Heart right ventricle (tissue), 16 donors: ENCODE data around the gene TPD52L2. TPM values are rescaled to one million over a fixed set of nuclear protein-coding genes. Genes with fewer than 3 reads are reported as not detected.

ENCODE experiments used
- ATAC-seq, 8 donors: fragments of 200-7000 bp; cut with Tn5 transposase; one replicate each; pipeline ENCODE4 v1.9.1; 2020; ENCODE audit warnings: mild to moderate bottlenecking in 8 of 8, moderate library complexity in 8 of 8, moderate number of reproducible peaks in 1 of 8
- DNase-seq, 2 donors: peaks; one replicate each; pipeline ENCODE4 v3.0.0-alpha.2; 2020
- H3K27ac ChIP-seq, 10 donors: fragments of 200-600 bp; sonication (generic) in 2 of 10; one replicate each; pipeline versions ENCODE4 v1.5.0 to v1.8.0; 2020 to 2022; ENCODE audit warnings: mild to moderate bottlenecking in 3 of 10
- H3K27me3 ChIP-seq, 7 donors: fragments of 200-600 bp; one replicate each; pipeline ENCODE4 v1.8.0; 2021 to 2022; ENCODE audit warnings: mild to moderate bottlenecking in 2 of 7
- H3K36me3 ChIP-seq, 9 donors: fragments of 200-600 bp; sonication (generic) in 1 of 9; one replicate each; pipeline versions ENCODE4 v1.5.0 to v1.8.0; 2020 to 2022; ENCODE audit warnings: mild to moderate bottlenecking in 2 of 9
- H3K4me1 ChIP-seq, 9 donors: fragments of 200-600 bp; sonication (generic) in 1 of 9; one replicate each; pipeline versions ENCODE4 v1.5.0 to v1.8.0; 2020 to 2022; ENCODE audit warnings: mild to moderate bottlenecking in 4 of 9
- H3K4me3 ChIP-seq, 10 donors: fragments of 200-600 bp; sonication (generic) in 2 of 10; one replicate each; pipeline versions ENCODE4 v1.5.0 to v1.8.0; 2020 to 2022; ENCODE audit warnings: mild to moderate bottlenecking in 7 of 10, moderate library complexity in 2 of 10
- H3K9me3 ChIP-seq, 11 donors: fragments of 200-600 bp in 10 of 11; sonication (generic) in 2 of 11; one replicate each; pipeline versions ENCODE4 v1.5.0 to v1.8.0; 2013 to 2022; ENCODE audit warnings: mild to moderate bottlenecking in 2 of 11, control low read depth in 1 of 11, moderate library complexity in 1 of 11
- WGBS, 2 donors: extraction: QIAGEN DNeasy Blood & Tissue Kit; methylation state at CpG; one replicate each; pipeline ENCODE4 v1.1.7; 2013; ENCODE audit warnings: inconsistent platforms in 1 of 2; 5-methylcytosine and 5-hydroxymethylcytosine counted together
- intact Hi-C, 10 donors: fragments of 100-400 bp; cut with DNase I; formaldehyde crosslinking; loops; one replicate each; pipeline versions ENCODE4 v1.11.1 to v1.14.2; 2022
- polyA plus RNA-seq, 2 donors: library from polyadenylated mRNA; stranded (reverse); fragments of 200-250 nt; gene quantifications; one replicate each; pipeline ENCODE4 v1.2.3, GENCODE V29; 2013
- total RNA-seq, 10 donors: library from RNA; stranded (reverse); fragmentation: NEBNext Ultra II Directional in 3 of 10; extraction: Animal tissue kit (Norgen Biotek cat#: 25700) in 3 of 10; gene quantifications; one replicate each; pipeline versions ENCODE4 v1.2.1 to v1.2.4, GENCODE V29; 2021 to 2023
- TF ChIP-seq, protein P1 (sequence below), 9 donors: fragments of 200-600 bp; sonication (generic) in 2 of 9; IDR thresholded peaks; one replicate each; pipeline versions ENCODE4 v1.5.0 to v1.8.0; 2021 to 2022; ENCODE audit warnings: antibody characterized with exemption in 9 of 9, mild to moderate bottlenecking in 5 of 9, moderate library complexity in 1 of 9
- donor health status: Arrhythmogenic right ventricular cardiomyopathy.
- donor health status: ischemic (EF 13 %, LVEDD 7.1; RV severe dilation, severe dysfunction).
- donor health status: healthy with polysubstance abuse.
- donor health status: DM: no; HTN: yes; CAD: no.
- donor health status: DM: no; HTN: no; CAD: no.
- donor health status: ischemic (EF 25% LVEDD 6.9; RV normal size, moderate dysfunction).
- donor health status: ischemic (EF 25% LVEDD 5.7; RV mildly dilated, moderate dysfunction).
- donor health status: healthy.
- donor health status: DM: yes; HTN: yes; CAD: no.
- donor health status: Ischemic cardiomyopathy.
- donor health status: ischemic (EF 35%, LVEDD 5.7; RV mildly dilated, moderate dysfunction).
- donor health status: nonischemic (EF 11% LVEDD 7.7; RV severe dilation, severe dysfunction).
- donor health status: DM: yes; HTN: yes; CAD: no.
- donor health status: PGD.
- donor health status: ischemic (EF 29% LVEDD 5.4; RV normal size, mild dysfunction).
- donor health status: nonischemic (EF 23%, LVEDD 6.1; RV moderate dilation, normal function).

Gene TPD52L2
- total and polyA plus RNA-seq, 12 donors = 50.6 to 119 (median 72.8) TPM

DNA sequence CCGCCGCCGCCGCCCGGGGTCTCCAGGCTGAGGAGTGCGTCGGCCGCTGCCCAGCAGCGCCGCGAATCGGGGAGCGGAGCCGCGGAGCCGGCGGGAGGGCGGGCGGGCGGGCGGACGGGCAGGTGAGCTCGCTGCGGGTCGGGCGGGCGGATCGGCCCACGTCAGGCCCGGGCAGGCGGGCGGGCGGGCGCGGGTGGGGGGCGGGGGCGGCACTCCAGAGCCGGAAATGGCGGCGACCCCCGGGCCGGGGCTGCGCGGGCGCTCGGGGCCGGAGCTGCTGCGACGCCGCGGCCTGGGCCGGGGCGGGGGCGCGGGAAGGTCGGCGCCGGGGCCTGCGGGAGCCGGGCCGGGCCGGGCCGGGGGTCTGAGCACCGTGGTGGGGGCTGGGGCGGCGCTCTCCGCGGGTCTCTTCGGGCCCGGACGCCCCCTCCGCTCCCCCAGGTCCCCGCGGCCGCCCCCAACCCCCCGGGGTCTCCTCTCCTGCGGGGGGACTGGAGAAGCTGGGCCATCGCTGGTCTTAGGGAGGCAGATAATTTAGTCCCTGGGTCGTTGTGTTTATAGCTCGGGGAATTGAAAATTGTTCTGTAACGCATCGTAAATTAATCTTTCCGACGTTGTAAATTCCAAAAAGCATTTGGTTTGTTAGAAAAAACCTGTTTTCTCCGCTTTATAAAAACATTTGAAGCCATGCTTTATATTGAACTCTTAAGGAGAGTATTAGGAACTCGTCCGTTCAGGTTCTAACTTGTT is 30.3 kb downstream of the TPD52L2 start:
- H3K4me1 ChIP-seq = peaks cover 11 to 56% (median 48%) of the 10 kb centered on the region in 9 donors
- H3K4me3 ChIP-seq = peak overlapping the region; percentile 50 to 70 (median 64)
- peaks cover 0 to 32% (median 0%) of the 10 kb centered on the region in 9 donors for H3K36me3 ChIP-seq
- H3K9me3 ChIP-seq = no peaks in the 10 kb centered on the region
- DNase-seq = no peak
- peak overlapping the region in 9 of 10 donors; percentile 73 to 93 (median 86) for H3K27ac ChIP-seq
- WGBS, 2 donors = 1% methylated on average over 58 to 85 of the region's 87 CpGs
- ATAC-seq = no peak
- TF ChIP-seq, protein P1, sequence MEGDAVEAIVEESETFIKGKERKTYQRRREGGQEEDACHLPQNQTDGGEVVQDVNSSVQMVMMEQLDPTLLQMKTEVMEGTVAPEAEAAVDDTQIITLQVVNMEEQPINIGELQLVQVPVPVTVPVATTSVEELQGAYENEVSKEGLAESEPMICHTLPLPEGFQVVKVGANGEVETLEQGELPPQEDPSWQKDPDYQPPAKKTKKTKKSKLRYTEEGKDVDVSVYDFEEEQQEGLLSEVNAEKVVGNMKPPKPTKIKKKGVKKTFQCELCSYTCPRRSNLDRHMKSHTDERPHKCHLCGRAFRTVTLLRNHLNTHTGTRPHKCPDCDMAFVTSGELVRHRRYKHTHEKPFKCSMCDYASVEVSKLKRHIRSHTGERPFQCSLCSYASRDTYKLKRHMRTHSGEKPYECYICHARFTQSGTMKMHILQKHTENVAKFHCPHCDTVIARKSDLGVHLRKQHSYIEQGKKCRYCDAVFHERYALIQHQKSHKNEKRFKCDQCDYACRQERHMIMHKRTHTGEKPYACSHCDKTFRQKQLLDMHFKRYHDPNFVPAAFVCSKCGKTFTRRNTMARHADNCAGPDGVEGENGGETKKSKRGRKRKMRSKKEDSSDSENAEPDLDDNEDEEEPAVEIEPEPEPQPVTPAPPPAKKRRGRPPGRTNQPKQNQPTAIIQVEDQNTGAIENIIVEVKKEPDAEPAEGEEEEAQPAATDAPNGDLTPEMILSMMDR (IDR thresholded peaks at IDR 0.05) = no peak
- no peaks in the 10 kb centered on the region for H3K27me3 ChIP-seq
- intact Hi-C loops = loop anchor here in 1 of 10 donors (5.0 kb wide), 1 partner anchor 62 kb away; the partner anchor contains the start of gene UCKL1

DNA sequence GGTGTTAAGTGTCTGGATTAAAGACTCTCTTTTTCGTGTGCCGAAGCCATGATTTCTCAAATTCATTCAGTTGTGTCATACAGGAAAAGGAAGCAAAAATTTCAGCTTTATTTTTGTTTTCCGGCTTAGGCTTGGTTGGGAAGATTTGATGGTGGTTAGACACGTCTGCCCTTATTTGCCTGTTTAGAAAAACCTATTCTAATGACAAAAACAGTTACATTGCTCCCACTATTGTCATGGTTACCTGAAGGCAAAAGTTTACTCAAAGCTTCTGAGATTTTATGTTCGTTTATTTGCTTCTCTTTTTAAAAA is 30.8 kb downstream of the TPD52L2 start:
- intact Hi-C loops = loop anchor here in 1 of 10 donors (5.0 kb wide), 1 partner anchor 61 kb away; the partner anchor contains the start of gene UCKL1
- no peaks in the 10 kb centered on the region for H3K27me3 ChIP-seq
- WGBS, 2 donors = 0 to 6% methylated on average over 5 of the region's 5 CpGs
- H3K27ac ChIP-seq = peak overlapping the region in 9 of 10 donors; percentile 73 to 93 (median 86)
- peak overlapping the region; percentile 50 to 70 (median 64) for H3K4me3 ChIP-seq
- DNase-seq = no peak
- peaks cover 11 to 60% (median 48%) of the 10 kb centered on the region in 9 donors for H3K4me1 ChIP-seq
- H3K36me3 ChIP-seq = peaks cover 0 to 27% (median 0%) of the 10 kb centered on the region in 9 donors
- TF ChIP-seq, protein P1 (IDR thresholded peaks at IDR 0.05) = no peak
- no peaks in the 10 kb centered on the region for H3K9me3 ChIP-seq
- no peak for ATAC-seq

DNA sequence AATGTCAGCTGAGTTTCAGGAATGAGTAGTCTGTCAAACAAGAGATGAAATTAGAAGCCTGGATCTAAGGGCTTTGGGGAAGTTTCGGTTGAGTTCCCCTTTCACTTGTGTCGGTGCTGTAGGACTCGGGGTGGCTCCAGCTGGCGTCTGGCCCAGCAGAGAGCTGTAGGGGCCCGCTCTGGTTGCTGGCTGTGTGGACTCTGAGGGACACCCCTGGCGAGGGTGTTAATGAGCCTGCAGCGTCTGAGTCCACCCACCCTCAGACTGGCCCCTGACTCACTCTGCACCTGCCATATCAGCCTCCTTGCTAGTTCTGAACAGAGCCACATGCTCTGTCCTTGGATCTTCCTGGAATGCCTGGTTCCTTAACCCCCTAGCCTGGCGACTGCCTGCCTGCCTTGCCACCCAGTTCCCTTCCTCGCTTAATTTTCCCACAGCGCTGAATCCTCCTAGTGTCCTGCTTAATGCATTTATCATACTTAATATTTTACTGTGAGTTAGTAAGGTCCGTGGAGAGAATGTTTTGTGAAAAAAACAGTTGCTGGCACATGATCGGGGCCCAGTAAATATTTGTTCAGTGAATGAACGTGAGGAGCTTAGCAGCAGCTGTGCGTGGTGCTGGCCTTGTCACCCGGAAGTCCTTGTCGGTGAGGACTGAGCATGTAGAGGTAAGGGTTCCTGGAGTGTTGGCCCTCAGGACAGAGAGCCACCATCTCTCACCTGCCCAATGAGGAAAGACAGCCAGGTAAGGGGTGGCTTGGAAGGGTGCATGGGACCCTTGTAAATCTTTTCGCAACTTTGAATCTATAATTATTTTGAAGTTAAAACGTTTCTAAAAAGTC is 31.4 kb downstream of the TPD52L2 start:
- Histone ChIP-seq H3K27me3 (no peaks in the 10 kb centered on the region), H3K9me3 (no peaks in the 10 kb centered on the region), H3K4me1 (peaks cover 11 to 66% (median 48%) of the 10 kb centered on the region in 9 donors), H3K4me3 (peak overlapping the region in 9 of 10 donors; percentile 50 to 70 (median 64)), H3K36me3 (peaks cover 0 to 24% (median 0%) of the 10 kb centered on the region in 9 donors), H3K27ac (peak overlapping the region; percentile 60 to 93 (median 85))
- DNase-seq (peak; percentile 45 to 48), ATAC-seq (peak in 5 of 8 donors; percentile 4 to 13 (median 6))
- TF ChIP-seq, protein P1 (IDR thresholded peaks at IDR 0.05) = no peak
- WGBS, 2 donors = 15 to 16% methylated on average over 18 of the region's 18 CpGs
- intact Hi-C loops = loop anchor here in 1 of 10 donors (5.0 kb wide), 1 partner anchor 61 kb away; the partner anchor contains the start of gene UCKL1

GRCh38 chr20:63897978-63898561 is 33.0 kb downstream of the TPD52L2 start:
- Histone ChIP-seq H3K27me3 (no peaks in the 10 kb centered on the region), H3K4me3 (no peak overlapping the region), H3K9me3 (no peaks in the 10 kb centered on the region), H3K27ac (peak overlapping the region in 3 of 10 donors; percentile 88 to 93 (median 92)), H3K4me1 (peaks cover 11 to 78% (median 48%) of the 10 kb centered on the region in 9 donors), H3K36me3 (peaks cover 0 to 22% (median 0%) of the 10 kb centered on the region in 9 donors)
- no peak for ATAC-seq
- TF ChIP-seq, protein P1 (IDR thresholded peaks at IDR 0.05) = no peak
- DNase-seq = no peak
- intact Hi-C loops = loop anchor here in 1 of 10 donors (5.0 kb wide), 1 partner anchor 59 kb away; the partner anchor contains the start of gene UCKL1
- WGBS, 2 donors = 89 to 90% methylated on average over 6 of the region's 6 CpGs
